Upper lobe of right lung (tissue), 1 donor: ENCODE data around the gene GOLM1. TPM values are rescaled to one million over a fixed set of nuclear protein-coding genes. Genes with fewer than 3 reads are reported as not detected.
A peak's percentile ranks its signal among the peaks of the same experiment; 100 is the strongest.

ENCODE experiments used
- ATAC-seq: fragments of 200-7000 bp; cut with Tn5 transposase; one replicate; pipeline ENCODE4 v1.9.1; 2020; ENCODE audit warnings: mild to moderate bottlenecking, moderate library complexity
- DNase-seq: peaks from one replicate; pipeline ENCODE4 v3.0.0-alpha.2; 2020
- H3K27ac ChIP-seq: fragments of 200-600 bp; one replicate; pipeline ENCODE4 v1.8.0; 2022
- H3K27me3 ChIP-seq: fragments of 200-600 bp; one replicate; pipeline ENCODE4 v1.8.0; 2022; ENCODE audit warnings: mild to moderate bottlenecking
- H3K36me3 ChIP-seq: fragments of 200-600 bp; one replicate; pipeline ENCODE4 v1.8.0; 2022
- H3K4me1 ChIP-seq: fragments of 200-600 bp; one replicate; pipeline ENCODE4 v1.8.0; 2022
- H3K4me3 ChIP-seq: fragments of 200-600 bp; one replicate; pipeline ENCODE4 v1.8.0; 2022; ENCODE audit warnings: mild to moderate bottlenecking
- H3K9me3 ChIP-seq: fragments of 200-600 bp; one replicate; pipeline ENCODE4 v1.8.0; 2022
- CTCF ChIP-seq: fragments of 200-600 bp; IDR thresholded peaks from one replicate; pipeline ENCODE4 v1.8.0; 2022; ENCODE audit warnings: antibody characterized with exemption
- intact Hi-C: fragments of 100-400 bp; cut with DNase I; formaldehyde crosslinking; loops from one replicate; pipeline ENCODE4 v1.11.0; 2022
- total RNA-seq: library from RNA; stranded (reverse); fragmentation: NEBNext Ultra II Directional; extraction: Animal tissue kit (Norgen Biotek cat#: 25700); gene quantifications from one replicate; pipeline ENCODE4 v1.2.1, GENCODE V29; 2021
- donor health status: DM: no; HTN: yes; CAD: no; lungs with severe emphysema.

The GOLM1 gene
- total RNA-seq, 1 donor from 2014 or later, result 15.4 TPM

GRCh38 chr9:86097510-86098224, 1.7 kb downstream of the GOLM1 start:
- no peak for TF ChIP-seq CTCF
- H3K27ac ChIP-seq, result no peak overlapping the region
- ATAC-seq (no peak), DNase-seq (no peak)
- no peak overlapping the region for H3K4me3 ChIP-seq
- no peaks in the 10 kb centered on the region for H3K36me3 ChIP-seq
- no peaks in the 10 kb centered on the region for H3K27me3 ChIP-seq
- no peaks in the 10 kb centered on the region for H3K9me3 ChIP-seq
- peaks cover 8% of the 10 kb centered on the region for H3K4me1 ChIP-seq
- intact Hi-C loops, result no loop called here

GRCh38 chr9:86096386-86096785, 3.0 kb downstream of the GOLM1 start:
- H3K9me3 ChIP-seq, result no peaks in the 10 kb centered on the region
- intact Hi-C loops, result no loop called here
- no peak for TF ChIP-seq CTCF

GRCh38 chr9:86093788-86094555, 5.4 kb downstream of the GOLM1 start:
- H3K4me1 ChIP-seq, result no peaks in the 10 kb centered on the region
- H3K4me3 ChIP-seq, result no peak overlapping the region
- no peak overlapping the region for H3K27ac ChIP-seq
- TF ChIP-seq CTCF, result no peak
- DNase-seq, result peak; percentile 77
- peak; percentile 98 for ATAC-seq
- intact Hi-C loops, result no loop called here
- H3K27me3 ChIP-seq, result no peaks in the 10 kb centered on the region
- H3K9me3 ChIP-seq, result no peaks in the 10 kb centered on the region
- no peaks in the 10 kb centered on the region for H3K36me3 ChIP-seq

More at GRCh38 chr9:86096386-86096785, 3.0 kb downstream of the GOLM1 start:
- DNase-seq (no peak), ATAC-seq (no peak)
- no peaks in the 10 kb centered on the region for H3K27me3 ChIP-seq
- H3K27ac ChIP-seq, result no peak overlapping the region
- H3K4me3 ChIP-seq, result no peak overlapping the region
- no peaks in the 10 kb centered on the region for H3K36me3 ChIP-seq
- peaks cover 8% of the 10 kb centered on the region for H3K4me1 ChIP-seq

- intact Hi-C loops, result no loop called here
- H3K4me3 ChIP-seq, result no peak overlapping the region
- no peak for ATAC-seq
Measured at GRCh38 chr9:86091477-86091876, 7.9 kb downstream of the GOLM1 start.

GRCh38 chr9:86082870-86083269, 16.5 kb downstream of the GOLM1 start:
- Histone ChIP-seq H3K4me3 (no peak overlapping the region), H3K27ac (no peak overlapping the region), H3K4me1 (no peaks in the 10 kb centered on the region), H3K9me3 (no peaks in the 10 kb centered on the region), H3K36me3 (no peaks in the 10 kb centered on the region), H3K27me3 (no peaks in the 10 kb centered on the region)
- intact Hi-C loops, result no loop called here
- no peak for ATAC-seq
- no peak for TF ChIP-seq CTCF
- DNase-seq, result no peak

More at GRCh38 chr9:86091477-86091876, 7.9 kb downstream of the GOLM1 start:
- Histone ChIP-seq H3K27ac (no peak overlapping the region), H3K36me3 (no peaks in the 10 kb centered on the region), H3K9me3 (no peaks in the 10 kb centered on the region), H3K27me3 (no peaks in the 10 kb centered on the region), H3K4me1 (no peaks in the 10 kb centered on the region)
- TF ChIP-seq CTCF, result no peak
- no peak for DNase-seq
